NCI-H446 treated with DMSO at 0.1 percent for 48 hours (cell line): Measurements from ENCODE around the gene RANBP1.
"Not testable (repeated sequence)": the region's sequence is repeated elsewhere in the genome, so short reads cannot be mapped to it uniquely, and the experiment has no call there.

Experiments used
- DNase-seq: peaks from one replicate; lab custom pipeline; 2025; lab: John Stamatoyannopoulos, UW

RANBP1 gene

GRCh38 chr22:20115691-20116375, at the start of gene RANBP1:
Gene RANBP1, plus strand, starts transcription at chr22:20116104. Its CDS starts 81 bp downstream, at chr22:20116185.
- DNase-seq: no peak

GRCh38 chr22:20066617-20067383, 49.1 kb upstream of the RANBP1 start:
- DNase-seq: no peak

DNA sequence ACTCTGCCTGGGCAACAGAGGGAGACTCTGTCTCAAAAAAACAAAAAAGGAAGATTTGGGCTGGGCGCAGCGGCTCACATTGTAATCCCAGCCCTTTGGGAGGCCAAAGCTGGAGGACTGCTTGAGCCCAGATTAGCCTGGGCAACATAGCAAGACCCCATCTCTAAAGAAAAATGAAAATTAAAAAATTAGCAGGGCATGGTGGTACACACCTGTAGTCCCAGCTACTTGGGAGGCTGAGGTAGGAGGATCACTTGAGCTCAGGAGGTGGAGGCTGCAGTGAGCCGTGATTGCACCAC, 48.6 kb upstream of the RANBP1 start:
- DNase-seq: not testable (repeated sequence)

- no peak for DNase-seq
Measured at GRCh38 chr22:20068640-20069039, 47.3 kb upstream of the RANBP1 start.

- DNase-seq: no peak
Measured at GRCh38 chr22:20069331-20070042, 46.4 kb upstream of the RANBP1 start.

DNA sequence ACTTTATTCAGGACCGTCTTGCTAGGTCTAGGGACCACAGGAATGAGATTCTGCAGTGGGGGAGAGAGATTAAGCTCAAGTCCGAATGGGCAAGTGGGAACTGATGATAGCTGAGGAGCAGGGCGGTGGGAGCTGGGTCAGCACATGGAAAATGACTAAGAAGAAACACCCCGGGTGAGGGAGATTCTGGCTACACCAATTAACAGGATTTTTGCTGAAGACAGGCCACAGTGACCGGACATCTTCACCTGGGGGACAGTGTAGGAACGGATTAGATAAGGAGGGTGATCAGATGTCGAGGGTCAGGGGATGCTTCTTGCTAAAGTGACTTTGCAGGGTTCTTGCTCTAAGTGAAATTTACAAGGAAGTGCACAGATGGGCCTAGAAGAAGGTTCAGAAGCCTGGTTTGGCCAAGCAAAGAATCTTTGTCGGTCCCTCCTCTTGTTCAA, 44.4 kb upstream of the RANBP1 start:
- DNase-seq: no peak

GRCh38 chr22:20076627-20077172, 39.2 kb upstream of the RANBP1 start:
- no peak for DNase-seq

- DNase-seq: peak; percentile 94
Measured at GRCh38 chr22:20079745-20080444, 36.0 kb upstream of the RANBP1 start, which contains the start of gene DGCR8. Gene DGCR8, plus strand, starts transcription at chr22:20080241. Its CDS starts 5,723 bp downstream, at chr22:20085964.

DNA sequence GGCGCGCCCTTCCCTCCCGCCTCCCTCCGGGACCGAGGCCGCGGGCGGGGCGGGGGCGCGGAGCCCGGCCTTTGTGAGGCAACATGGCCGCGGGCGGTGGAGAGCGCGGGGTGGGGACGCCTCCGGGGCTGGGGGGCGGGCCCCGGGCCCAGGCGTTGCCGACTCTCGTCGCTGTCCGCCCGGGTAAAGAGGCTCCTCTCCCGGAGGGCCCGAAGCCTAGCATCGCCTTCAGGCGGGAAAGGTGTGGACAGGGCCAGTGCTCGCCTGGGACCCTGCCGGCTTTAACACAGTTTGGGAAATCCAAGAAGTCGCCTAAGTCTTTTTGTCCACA, 35.5 kb upstream of the RANBP1 start:
- no peak for DNase-seq

- peak; percentile 7 for DNase-seq
Measured at GRCh38 chr22:20080776-20081654, 34.9 kb upstream of the RANBP1 start.

DNA sequence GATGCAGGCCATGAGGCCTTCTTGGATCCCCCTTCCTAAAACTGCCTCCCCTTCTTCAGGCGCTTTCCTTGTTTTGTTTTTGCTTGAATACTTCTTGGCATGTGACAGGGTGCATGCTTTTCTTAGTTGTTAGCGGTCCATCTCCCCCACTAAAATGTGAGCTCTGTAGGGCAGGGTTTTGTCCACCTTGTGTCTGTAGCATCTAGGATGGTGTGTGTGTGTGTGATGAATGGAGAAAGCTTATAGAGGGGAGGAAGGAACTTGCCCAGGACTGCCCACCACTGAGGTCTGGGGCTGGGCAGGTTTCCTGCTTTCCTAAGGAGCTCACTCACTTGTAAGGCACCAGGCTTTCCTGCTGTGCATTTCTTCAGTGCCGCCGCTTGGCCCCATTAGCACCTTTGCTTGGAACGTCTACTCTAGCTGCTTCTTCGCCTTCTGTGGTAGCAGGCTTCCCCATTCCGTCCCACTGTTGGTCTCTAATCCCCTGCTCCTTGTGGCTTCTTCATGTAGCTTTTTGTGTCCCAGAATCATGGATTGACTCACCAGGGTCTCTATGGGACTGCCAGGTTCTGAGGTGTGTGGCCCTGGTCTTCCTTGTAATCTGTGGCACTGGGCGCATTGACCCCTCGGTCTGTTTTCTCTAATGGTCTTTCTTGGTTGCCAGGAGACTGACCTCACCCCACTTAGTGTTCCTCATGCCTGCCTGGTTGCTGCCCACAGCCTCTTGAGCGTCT, 32.6 kb upstream of the RANBP1 start:
- no peak for DNase-seq

DNA sequence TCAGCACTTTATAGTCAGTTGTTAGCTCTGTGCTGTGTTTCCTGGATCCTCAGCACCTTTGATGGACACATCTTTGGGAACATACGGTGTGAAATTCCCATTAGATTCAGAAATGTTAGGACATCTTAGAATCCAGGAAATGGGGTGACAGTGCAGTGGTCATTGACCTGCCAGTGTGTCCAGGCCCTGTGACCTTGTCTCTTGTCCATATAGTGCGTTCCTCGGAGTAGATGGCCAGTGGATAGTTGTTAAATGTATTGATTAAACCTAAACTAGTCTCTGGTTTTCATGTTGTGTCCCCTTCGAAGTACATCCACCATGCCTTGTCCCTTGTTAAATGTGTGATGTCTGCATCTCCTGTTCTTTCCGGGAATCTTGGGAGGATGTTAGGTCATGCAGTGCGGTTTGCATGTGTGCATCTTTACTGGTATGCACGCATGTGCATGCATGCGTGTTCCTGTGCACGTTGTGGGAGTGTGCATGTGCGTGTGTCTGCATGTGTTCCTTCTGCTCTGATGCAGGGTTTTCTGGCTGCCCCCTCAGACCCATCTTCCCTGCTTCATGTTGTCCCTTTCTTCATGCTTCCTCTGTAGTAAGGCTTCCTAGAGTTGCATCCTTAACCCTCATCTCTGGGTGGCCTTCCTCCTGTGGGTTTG, 31.9 kb upstream of the RANBP1 start:
- no peak for DNase-seq

DNA sequence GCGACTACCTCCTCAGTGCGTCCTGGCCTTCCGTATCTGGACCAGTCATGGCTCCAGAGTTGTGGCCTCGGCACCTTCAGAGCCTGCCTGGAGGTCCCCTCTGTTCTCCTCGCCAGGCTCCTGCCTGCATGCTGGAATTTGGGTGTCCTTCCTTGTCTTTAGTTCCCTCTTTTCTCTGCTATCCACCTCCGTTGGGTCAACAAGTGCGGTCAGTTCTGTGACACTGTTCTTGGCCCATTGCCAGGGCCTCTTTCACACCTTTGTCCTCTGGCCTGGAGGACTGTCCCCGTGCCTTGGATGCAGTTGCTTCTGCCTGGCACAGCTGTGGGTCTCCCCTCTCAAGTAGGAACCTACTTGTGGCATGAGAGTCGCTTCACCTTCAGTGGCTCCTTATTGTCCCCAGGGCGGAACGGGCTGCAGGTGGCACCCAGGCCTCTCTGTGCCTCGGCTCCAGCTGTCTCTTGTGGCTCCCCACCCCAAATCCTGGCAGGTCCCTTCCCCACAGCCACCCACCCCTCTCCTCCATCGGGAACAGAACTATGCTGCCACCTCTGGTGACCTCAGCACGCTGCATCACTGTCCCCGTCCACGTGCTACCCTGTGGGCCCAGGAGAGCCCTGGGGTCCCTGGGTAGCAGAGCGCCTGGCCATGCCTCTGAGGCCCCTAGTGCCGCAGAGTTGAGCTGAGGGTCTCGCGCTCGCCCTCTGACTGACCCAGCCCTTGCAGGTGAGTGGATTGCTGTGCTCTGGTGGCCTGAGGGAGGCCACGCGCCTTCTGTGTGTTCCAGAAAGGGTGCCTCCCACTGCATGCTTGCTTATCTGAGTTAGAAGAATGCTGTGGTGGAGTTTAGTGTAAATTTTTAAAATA, 31.1 kb upstream of the RANBP1 start:
- no peak for DNase-seq

- no peak for DNase-seq
Measured at GRCh38 chr22:20085651-20086050, 30.3 kb upstream of the RANBP1 start.

DNA sequence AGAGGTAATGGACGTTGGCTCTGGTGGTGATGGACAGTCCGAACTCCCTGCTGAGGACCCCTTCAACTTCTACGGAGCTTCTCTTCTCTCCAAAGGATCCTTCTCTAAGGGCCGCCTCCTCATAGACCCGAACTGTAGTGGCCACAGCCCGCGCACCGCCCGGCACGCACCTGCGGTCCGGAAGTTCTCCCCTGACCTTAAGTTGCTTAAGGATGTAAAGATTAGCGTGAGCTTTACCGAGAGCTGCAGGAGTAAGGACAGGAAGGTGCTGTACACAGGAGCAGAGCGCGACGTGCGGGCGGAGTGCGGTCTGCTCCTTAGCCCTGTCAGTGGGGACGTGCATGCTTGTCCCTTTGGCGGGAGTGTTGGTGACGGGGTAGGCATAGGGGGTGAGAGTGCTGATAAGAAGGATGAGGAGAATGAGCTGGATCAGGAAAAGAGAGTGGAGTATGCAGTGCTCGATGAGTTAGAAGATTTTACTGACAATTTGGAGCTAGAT, 29.8 kb upstream of the RANBP1 start:
- DNase-seq: no peak

- no peak for DNase-seq
Measured at GRCh38 chr22:20086763-20087162, 29.1 kb upstream of the RANBP1 start.

DNA sequence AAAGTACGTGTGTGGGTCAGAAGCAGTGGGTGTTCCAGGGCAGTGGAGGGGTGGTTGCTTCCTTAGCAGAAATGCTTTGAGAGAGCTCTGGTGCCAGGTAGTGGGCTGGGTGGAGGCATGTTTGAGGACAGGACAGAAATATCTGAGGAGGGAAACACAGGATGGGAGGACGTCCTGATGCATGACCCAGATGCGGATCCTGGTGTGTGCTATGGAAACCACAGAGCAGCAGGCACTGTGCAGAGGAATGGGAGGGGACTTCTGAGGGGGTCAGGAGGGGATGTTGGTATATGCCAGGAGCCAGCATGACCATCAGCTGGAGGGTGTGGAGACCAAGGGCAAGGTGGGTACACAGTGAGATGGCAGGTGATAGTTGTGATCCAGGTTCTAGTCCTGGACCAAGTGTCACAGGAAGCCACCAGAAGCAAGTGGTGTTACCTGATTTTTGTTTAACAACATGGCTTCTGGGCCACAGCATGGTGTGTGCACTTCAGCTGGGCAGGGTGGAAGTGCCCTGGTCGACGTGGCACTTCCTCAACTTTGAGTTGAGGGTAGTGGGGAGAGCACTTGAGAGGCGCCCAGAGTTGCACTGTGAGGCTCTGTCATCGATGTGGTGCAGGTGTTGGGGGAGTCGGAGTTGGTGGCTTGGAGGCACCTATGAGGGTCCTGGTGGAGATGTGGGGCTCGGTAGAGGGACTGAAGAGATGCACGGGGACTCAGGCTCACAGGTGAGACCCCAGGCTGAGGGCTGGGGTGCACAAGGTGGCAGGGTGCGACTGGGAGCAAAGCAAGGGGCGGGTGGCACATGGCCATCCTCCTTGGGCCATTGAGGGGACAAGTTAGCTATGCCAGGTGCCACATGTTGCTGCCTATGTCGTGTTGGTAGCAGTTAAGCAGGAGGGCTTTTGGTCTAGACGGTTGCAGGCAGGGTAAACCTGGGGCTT, 28.3 kb upstream of the RANBP1 start:
- no peak for DNase-seq

GRCh38 chr22:20088263-20088648, 27.6 kb upstream of the RANBP1 start:
- no peak for DNase-seq
